Retinal pigment epithelial cell (primary cell): ENCODE measurements around the gene SMPDL3A.

Experiments used
- DNase-seq: peaks from one replicate; pipeline ENCODE4 v3.0.0-alpha.2; 2010; ENCODE audit warnings: low read depth
- H3K4me3 ChIP-seq: 2 replicates; pipeline ENCODE4 v1.5.1; 2011; ENCODE audit warnings: mild to moderate bottlenecking, low read length, control low read depth, moderate library complexity
- TF ChIP-seq, protein P1 (sequence below): conservative IDR thresholded peaks from 2 replicates; pipeline ENCODE4 v1.5.1; 2011; ENCODE audit warnings: low read depth, low read length, control low read depth, inconsistent platforms

Gene SMPDL3A

DNA sequence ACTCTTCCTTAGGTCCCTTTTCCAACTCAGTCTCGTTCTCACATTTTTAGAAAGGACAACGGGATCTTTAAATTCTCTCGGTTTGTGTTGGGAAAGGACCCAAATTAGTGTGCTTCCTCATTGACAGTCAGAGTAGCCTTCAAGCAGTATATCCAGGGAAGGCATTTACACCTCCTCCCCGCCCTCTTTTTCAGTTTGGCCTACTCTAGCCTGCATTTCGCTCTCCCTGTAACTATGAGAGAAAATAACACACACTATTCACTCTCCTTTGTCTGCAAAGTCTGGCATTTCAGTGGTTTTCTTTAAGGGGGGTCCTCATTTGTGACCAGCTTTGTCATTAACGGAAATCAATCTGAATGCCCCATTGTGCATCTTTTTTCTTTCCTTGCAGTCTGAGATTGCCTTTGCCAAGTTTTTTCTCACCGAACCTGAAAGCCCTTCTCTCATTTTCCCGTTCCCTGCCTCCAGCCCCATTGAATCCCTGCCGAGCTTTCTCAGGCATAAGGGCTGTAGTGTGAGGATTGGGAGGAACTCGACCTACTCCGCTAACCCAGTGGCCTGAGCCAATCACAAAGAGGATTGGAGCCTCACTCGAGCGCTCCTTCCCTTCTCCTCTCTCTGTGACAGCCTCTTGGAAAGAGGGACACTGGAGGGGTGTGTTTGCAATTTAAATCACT is 9.9 kb upstream of the SMPDL3A start:
- TF ChIP-seq, protein P1, sequence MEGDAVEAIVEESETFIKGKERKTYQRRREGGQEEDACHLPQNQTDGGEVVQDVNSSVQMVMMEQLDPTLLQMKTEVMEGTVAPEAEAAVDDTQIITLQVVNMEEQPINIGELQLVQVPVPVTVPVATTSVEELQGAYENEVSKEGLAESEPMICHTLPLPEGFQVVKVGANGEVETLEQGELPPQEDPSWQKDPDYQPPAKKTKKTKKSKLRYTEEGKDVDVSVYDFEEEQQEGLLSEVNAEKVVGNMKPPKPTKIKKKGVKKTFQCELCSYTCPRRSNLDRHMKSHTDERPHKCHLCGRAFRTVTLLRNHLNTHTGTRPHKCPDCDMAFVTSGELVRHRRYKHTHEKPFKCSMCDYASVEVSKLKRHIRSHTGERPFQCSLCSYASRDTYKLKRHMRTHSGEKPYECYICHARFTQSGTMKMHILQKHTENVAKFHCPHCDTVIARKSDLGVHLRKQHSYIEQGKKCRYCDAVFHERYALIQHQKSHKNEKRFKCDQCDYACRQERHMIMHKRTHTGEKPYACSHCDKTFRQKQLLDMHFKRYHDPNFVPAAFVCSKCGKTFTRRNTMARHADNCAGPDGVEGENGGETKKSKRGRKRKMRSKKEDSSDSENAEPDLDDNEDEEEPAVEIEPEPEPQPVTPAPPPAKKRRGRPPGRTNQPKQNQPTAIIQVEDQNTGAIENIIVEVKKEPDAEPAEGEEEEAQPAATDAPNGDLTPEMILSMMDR, result no peak
- no peak overlapping the region for H3K4me3 ChIP-seq
- no peak for DNase-seq

DNA sequence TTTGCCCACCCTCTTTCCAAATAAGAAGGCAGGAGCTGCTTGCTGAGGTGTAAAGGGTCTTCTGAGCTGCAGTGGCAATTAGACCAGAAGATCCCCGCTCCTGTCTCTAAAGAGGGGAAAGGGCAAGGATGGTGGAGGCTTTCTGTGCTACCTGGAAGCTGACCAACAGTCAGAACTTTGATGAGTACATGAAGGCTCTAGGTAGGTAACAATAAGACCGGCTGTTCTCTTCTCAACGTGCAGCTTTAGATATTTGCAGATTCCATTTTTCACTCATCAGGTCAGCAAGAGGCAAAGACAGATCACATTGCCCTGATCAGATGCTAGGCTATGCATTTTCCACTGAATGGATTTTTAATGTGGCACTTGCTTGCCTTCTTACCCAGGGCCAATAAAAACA is 9.4 kb upstream of the SMPDL3A start, which contains the start of gene FABP7:
FABP7 (plus strand) TSS at position 50 of the 400 bp plus-strand sequence; CDS start at position 129, 79 bp downstream.
- TF ChIP-seq, protein P1, result no peak
- no peak for DNase-seq
- H3K4me3 ChIP-seq, result no peak within 1 kb of the TSS

DNA sequence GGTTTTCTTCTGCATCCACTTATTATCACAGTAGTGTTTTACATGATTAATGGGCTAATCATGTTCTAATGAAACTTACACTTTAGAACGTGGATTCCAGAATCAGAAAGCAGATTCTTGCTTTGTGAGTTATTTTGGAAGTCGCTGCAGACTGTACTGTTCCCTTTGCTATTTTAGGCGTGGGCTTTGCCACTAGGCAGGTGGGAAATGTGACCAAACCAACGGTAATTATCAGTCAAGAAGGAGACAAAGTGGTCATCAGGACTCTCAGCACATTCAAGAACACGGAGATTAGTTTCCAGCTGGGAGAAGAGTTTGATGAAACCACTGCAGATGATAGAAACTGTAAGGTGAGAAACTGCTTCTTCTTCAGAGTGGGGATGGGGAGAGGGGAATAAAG is 8.9 kb upstream of the SMPDL3A start:
- no peak overlapping the region for H3K4me3 ChIP-seq
- TF ChIP-seq, protein P1, result no peak

DNA sequence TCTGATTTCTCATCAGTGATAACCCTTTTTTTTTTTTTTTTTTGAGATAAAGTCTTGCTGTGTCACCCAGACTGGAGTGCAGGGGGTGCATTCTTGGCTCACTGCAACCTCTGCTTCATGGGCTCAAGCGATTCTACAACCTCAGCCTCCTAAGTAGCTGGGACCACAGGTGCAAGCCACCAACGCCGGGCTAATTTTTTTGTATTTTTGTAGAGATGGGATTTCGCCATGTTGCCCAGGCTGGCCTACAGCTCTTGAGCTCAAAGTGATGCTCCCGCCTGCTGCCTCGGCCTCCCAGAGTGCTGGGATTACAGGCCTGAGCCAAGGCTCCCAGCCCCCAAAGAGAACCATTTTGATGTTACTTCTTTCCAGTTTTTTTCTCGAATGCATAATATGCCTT is 7.3 kb upstream of the SMPDL3A start:
- DNase-seq, result no peak
- H3K4me3 ChIP-seq, result no peak overlapping the region
- TF ChIP-seq, protein P1, result no peak

More for the DNA sequence above, 8.9 kb upstream of the SMPDL3A start:
- DNase-seq, result no peak

DNA sequence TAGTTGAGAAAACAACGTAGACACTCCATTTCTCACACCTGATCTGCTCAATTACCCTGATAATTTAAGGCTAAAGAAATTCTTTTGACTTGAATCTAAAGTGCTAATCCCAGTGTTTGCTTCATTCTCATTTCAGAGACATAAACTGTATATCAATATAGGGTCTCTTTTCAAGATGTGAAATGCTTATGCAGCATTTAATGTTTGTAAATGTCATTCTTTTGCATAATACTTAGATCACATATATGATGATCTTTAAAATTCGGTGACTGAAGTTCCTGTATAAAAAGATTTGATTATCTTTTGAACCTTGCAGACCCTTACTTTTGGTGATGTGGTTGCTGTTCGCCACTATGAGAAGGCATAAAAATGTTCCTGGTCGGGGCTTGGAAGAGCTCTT is 5.7 kb upstream of the SMPDL3A start:
- TF ChIP-seq, protein P1, result no peak
- DNase-seq, result no peak
- no peak overlapping the region for H3K4me3 ChIP-seq

DNA sequence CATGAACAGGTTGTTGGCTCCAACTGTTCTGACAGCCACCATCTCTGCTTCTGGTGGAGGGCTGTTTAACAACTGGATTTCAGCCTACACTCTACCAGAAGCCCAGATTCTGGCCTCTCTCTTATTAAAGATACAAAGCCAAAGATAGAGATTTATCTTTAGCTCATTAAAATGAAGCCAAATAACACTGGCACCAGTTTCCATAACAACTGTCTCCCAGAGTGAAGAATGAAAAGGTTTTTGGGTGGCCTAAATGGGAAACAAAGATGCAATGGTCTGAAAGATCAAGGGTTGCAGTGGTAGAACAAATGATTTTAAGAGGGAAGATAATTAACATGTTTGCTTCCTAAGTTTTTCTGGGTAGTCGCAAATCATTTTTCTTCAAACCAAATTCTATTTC is 3.2 kb upstream of the SMPDL3A start:
- TF ChIP-seq, protein P1, result no peak
- DNase-seq, result no peak
- no peak overlapping the region for H3K4me3 ChIP-seq

DNA sequence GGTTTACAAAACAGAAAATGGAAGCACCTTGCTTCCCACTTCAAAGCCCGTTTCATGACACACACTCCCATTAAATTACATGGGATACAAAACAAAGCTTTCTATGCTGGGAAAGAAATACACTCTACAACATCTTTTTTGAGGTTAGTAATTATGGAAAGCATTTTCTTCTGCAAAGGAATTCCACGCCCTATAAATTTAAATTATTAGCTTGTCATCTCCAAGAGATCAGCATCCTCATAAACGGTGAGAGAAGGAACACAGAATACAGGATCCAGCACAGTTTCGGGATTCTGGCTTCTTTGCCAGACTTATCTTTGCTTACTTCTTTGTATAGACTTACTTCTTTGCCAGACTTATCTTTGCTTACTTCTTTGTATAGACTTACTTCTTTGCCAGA is 1.3 kb upstream of the SMPDL3A start:
- no peak overlapping the region for H3K4me3 ChIP-seq
- DNase-seq, result no peak
- TF ChIP-seq, protein P1, result no peak
